HG03175 (cell line): ENCODE measurements around the gene FPR1.
"Not testable (repeated sequence)": the region's sequence is repeated elsewhere in the genome, so short reads cannot be mapped to it uniquely, and the experiment has no call there.

Source experiments
- ATAC-seq: cut with Tn5 transposase; IDR thresholded peaks from one replicate; pipeline ENCODE4 v1.9.1; 2021; ENCODE audit warnings: mild to moderate bottlenecking, moderate library complexity; ENCODE audit not compliant: unreplicated experiment

FPR1 gene

DNA sequence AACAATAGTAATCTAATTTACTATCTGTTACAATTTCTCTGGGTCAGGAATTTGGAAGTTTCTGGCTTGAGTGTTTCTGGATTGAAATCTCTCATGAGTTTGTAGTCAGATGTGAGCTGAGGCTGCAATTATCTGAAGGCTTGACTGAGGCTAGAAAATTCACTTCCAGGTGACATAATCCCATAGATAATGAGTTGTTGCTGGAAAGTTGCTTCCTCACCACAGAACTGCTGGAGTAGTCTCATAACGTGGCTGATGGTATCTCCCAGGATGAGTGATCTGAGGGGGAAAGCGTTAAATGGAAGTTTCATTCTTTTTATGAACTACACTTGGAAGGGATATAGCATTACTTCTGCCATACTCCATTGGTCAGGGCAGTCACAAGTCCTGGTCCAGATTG is 28.0 kb upstream of the FPR1 start:
- ATAC-seq, result no peak

DNA sequence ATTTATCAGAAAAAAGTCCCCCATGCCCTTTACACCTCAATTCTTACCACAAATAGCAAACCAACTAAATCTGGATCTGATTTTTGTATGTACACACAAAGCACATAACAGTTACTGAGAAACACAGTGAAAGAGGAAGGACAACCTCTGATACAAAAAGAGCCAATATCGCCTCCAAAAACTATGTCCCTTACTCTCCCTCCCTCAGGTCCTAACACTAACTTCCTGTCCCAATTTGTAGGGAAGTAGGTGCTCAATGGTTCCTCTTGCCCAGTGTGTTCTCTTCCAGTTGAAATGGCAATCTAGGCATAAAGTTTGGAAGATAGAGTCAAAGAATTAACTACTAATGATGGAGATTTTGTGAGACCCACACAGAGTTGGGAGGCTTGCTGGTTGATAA is 27.5 kb upstream of the FPR1 start:
- ATAC-seq, result no peak

DNA sequence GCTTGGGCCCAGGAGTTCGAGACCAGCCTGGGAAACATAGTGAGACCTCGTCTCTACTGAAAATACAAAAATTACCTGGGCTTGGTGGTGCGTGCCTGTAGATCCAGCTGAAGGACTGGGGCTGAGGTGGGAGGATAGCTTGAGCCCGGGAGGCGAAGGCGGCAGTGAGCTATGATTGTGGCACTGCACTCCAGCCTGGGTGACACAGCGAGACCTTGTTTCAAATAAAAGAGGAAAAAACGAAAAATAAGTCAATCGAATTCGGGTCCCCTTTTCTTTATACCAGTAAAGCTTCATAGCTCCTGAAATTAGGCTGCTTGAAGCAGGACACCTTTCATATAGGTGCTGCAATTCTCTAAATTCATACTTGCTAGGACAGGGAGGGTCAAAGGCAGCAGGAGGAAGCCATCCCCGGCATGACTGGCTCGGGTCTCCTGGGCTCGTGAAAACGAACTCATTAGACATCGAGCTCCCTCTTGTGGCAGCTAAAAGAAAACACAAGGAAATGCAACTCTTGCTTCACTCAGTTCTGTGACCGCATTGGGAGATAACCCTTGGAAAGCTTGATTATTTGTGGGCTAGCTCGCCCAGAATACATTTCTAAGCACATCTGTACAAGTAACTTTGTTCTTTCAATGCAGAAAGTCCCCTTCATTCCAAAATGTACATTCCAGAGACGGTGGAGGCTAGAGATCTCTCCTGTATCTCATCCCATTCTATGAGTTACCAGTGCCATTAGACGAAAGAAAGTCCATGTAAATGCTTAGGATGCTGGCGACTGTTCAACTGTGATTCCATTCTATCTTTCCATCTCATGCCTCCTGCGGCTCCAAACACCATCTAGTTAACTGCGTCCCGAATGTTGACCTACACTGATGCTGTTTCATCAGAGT is 26.1 kb upstream of the FPR1 start:
- no peak for ATAC-seq

DNA sequence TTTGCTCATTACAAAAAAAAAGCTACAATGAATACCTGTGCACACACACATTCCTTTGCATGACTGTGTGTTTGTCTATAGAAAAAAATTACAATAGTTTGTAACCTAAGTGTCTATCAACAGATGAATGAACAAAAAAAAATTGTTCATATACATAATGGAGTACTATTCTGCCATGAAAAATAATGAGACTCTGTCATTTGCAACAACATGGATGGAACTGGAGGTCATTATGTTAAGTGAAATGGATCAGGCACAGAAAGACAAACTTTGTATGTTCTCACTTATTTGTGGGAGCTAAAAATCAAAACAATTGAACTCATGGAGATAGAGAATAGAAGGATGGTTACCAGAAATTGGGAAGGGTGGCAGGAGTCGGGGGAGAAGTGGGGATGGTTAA is 24.9 kb upstream of the FPR1 start:
- not testable (repeated sequence) for ATAC-seq

DNA sequence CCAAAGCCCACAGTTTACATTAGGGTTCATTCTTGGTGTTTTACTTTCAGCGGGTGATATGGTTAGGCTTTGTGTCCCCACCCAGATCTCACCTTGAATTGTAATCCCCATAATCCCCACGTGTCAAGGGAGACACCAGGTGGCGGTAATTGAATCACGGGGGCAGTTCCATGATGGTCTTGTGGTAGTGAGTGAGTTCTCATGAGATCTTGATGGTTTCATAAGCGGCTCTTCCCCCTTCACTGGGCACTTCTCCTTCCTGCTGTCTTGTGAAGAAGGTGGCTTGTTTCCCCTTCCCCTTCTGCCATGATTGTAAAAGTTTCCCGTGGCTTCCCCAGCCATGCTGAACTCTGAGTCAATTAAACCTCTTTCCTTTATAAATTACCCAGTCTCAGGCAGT is 21.3 kb upstream of the FPR1 start:
- ATAC-seq, result no peak

DNA sequence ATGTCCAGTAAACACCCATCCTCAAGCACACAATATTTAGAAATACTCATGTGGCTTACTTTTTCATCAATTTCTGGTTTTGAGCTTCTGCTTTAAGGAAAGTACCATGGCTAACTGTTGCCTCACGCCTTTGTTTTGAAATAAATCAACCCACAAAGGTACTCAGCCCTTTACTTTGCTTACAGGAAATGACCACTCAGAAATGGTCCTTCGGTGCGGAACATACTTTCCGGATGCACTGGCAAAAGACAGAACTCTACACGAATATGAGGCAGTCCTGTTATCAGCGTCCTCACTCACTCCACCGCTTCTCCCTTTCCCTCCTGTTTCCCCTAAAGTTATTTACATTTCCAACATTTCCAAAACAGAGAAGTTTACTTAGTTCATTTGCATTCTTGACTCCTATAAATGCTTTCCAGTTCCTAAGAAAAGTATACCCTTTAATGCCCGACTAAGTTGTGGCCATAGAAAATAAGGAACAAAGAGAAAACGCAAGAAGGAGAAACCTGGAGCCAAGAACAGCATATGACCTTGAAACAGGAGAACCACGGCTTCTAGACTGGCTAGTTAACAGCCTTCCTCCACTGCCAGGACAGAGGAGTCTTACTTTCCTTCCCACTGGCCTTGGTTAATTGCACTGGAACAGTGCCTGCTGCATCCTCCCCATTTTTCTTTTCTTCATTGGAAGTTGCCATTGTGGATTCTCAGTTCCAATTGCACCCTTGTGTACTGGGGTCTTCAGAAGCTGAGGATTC is 19.9 kb upstream of the FPR1 start:
- no peak for ATAC-seq

DNA sequence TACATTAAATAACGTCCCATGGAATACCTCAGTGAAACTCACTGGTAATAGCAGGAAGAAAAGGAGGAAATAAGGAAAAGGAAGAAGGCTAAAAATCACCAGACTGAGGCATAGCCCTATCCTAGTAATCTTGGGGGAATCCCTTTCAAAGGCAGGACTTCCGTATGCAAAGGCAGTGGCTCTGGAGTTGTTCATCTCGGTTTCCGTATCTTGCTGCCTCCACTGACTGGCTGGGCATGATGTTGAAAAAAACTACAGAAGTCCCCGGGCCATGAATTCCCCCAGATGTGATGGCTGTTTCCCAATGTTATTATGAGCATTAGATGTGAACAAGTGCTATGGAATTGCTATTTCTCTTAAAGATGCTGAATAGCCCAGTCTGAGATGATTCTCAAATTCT is 14.8 kb upstream of the FPR1 start:
- no peak for ATAC-seq

DNA sequence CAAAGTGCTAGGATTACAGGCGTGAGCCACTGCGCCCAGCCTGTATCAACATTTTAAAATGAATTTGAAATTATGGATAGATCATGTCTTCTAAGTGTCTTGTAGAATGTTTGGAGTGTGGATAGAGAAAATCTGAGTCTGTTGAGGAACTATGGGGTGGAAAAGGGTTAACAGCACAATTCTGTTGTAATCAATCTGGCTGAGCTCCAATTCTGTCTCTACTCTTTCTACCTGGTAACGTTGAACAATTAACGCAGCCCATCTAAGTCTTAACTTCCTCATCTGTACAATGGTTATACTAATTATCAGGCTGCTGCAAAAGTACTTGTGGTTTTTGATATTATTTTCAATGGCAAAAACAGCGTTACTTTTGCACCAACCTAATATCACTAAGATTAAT is 13.4 kb upstream of the FPR1 start:
- ATAC-seq, result no peak

DNA sequence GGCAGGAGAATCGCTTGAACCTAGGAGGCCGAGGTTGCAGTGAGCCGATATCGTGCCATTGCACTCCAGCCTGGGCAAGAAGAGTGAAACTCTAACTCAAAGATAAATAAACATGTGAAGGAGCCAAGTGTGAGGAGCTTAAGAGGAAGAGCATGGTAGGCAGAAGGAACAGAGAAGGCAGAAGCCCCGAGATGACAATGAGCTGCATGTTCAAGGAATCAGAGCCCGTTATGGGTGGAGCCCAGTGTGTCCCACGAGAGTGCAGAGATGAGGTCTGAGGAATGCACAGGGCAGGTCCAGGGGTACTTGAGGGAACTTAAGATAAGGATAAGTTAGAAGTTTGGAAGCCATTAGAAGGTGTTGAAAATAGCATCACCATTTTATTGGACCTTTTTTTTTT is 10.0 kb upstream of the FPR1 start:
- no peak for ATAC-seq

DNA sequence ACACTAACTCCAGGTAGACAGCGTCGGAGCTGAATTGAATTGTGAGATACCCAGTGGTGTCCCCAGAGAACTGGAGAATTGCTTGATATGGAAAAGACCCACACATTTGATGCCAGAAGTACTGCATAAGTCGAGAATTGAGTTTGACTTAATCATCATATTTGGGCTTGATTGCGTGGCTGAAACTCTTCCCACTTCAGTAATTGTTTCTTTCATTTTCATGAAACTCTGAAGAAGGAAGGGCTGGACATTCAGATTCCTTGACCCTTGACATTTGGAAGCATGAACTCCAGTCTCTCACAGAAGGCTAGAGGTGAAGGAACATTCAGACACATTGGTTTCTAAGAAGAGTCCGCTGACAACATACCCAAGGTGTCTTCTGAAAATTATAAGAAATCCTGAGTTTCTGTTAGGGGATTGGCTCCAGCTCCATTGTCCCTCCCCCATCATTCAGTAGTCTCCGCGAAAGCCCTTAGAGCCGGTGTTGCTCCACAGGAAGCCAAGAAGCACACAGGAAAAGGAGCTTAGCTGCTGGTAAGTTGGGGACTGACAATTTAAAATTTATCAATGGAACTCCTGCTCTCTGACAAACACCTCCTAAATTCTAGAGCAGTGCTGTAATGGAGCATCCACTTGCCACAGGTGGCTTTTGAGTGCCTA is 9.1 kb upstream of the FPR1 start, which contains the start of gene FPR2:
FPR2 (plus strand) TSS at position 484 of the 660 bp plus-strand sequence. CDS start 7,479 bp downstream, outside the sequence.
- ATAC-seq, result no peak

DNA sequence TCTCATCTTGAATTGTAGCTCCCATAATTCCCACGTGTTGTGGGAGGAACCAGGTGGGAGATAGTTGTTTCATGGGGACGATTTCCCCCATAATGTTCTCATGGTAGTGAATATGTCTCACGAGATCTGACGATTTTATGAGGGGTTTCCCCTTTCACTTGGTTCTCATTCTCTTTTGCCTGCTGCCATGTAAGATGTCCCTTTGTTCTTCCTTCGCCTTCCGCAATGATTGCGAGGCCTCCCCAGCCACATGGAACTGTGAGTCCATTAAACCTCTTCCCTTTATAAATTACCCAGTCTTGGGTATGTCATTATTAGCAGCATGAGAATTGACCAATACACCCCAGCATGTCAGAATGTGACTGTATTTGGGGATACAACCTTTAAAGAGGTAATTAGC is 3.9 kb upstream of the FPR1 start:
- no peak for ATAC-seq

DNA sequence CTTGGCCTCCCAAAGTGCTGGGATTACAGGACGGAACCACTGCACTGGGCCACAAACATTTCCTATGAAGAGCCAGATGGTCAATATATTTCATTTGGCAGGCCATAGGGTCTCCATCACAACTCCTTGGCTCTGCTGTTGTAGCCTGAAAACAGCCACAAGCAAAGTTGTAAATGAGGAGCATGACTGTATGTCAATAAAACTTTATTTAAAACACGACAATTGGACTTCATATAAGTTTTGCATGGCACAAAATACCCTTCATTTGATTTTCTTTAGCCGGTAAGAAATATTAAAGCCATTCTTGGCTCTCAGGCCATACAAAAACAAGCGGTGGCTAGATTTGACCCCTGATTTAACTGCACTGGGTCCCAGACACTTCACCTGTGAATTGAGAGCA is 3.1 kb upstream of the FPR1 start:
- no peak for ATAC-seq

DNA sequence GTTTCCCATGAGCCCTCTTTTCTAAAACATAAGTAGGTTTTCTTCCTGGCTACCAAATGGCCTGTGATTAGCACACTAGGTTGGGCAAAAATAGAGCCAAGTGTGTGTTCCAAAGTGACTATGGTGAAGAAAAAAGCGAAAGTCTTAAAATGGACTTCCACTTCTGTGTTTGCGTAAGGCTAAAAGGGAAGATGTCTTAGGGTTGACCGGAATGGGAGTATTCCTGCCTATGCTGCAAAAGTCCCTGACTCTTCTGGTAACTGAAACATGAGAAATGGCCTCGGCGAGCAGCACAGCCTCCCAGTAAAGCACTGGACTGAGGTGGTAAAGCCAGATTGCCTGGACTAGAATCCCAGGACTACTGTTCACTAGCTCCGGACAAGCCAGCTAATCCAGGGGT is 2.4 kb upstream of the FPR1 start:
- no peak for ATAC-seq

DNA sequence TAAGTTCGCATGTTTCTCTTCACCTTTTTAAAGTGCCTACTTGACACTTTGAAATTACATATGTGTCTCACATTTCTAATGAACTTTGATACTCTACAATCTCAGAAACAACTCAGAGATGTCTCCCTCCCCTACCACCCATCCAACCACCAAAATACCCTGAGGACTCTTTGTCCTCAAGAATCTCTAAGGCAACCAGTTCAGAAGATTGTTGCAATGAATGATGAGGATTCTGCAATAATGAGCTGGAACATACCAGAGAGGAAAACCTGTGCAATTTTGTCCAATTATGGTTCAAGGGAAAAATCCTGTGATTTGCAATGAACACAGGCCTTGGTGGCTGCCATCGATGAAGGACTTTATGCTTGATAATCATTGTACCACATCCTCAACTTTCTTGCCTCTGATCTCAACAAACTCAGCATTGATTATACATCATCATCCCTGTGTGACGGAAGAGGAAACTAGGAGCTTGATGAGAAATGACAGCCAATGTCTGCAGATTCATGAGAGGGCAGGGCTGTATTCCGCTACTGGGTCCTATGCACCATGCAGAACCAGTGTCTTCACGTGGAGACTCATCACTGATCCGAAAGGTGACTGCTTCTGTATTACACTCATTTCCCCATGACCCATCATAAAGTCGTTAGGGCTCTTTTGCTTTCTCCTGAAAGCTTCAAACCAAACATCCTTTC is 1.1 kb downstream of the FPR1 start:
- ATAC-seq, result no peak

DNA sequence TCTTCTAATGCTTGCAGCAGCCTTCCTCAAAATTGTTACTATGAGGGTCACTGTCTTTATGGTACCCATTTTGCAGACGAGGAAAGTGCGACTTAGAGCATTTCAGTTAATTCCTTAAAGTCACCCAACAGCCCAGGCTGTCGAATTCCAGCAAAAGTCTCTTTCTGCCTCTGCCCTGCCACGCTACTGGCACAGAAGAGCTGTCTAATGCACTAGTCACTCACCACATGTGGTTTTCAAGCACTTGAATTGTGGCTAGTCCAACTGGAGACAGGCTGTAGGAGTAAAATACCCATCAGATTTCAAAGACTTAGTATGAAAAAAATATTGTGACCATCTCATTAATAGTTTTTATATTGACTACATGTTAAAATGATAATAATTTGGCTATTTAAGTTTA is 1.7 kb downstream of the FPR1 start:
- no peak for ATAC-seq

DNA sequence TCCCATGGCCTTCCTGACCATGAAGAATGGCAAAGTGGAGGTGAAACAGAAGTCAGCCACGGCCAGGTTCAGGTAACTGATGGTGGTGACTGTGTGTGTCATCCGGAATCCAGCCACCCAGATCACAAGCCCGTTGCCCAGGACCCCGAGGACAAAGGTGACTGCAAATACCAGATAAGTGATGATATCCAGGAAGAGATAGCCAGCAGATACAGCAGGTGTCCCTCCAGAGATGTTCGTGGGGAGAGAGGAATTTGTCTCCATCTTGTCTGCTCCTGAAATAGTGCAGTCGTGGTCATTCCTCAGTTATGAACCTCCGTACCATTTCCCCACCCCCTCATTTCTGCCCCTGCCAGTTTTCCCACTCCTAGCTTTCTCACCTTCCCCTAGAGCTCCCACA is 4.9 kb downstream of the FPR1 start:
- ATAC-seq, result no peak

DNA sequence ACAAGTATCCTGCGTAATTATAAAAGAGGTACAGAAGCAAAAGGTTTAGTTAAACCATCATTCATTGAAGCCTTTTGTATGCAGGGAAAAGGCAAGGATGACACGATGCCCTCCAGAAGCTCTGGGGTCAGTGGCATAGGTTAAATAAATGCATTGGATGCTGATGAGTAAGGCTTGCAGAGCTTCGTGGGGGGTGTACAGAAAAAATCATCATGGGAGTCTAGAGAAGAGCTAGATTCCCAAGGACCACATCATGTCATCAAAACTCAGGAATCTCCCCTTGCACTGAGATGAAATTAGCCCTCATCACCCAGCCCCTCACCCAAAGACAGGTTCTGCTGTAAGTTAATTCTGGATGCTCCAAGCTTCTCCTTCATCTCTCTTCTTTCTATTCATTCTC is 8.3 kb downstream of the FPR1 start:
- ATAC-seq, result no peak

DNA sequence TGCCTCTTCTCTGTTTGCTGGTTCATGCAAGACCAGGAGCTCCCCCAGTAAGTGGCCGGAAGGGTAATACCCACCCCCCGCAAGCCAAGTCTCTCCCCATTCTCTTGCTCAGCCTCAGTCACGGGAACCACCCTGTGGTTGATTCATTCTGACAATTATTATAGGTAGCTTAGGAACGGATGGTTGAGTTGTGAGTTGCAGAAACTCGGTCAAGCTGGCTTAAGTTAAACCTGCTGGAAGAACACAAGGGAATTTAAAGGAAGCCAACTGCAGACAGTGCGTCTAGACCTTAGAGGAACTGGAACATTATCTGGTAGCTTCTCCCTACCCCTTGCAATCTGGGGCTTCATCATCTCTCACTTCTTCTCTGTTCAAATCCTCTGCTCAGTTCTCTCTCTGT is 8.9 kb downstream of the FPR1 start:
- no peak for ATAC-seq

DNA sequence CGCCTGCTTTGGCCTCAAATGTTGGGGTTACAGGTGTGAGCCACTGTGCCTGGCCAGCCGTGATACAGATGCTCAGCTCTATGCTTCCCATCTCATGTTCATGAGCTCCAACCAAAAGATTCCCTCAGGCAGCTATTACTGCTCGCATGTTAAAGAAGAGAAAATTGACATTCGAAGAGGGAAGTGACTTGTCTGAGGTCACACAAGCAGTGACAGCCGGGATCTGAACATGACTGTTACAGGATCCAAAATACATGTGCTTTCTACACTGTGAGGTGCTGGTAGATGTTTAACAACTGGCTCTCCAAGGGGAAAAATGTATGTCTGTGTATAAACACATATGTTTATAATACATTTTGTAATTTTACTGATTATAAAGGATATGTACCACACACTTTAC is 11.3 kb downstream of the FPR1 start:
- no peak for ATAC-seq

DNA sequence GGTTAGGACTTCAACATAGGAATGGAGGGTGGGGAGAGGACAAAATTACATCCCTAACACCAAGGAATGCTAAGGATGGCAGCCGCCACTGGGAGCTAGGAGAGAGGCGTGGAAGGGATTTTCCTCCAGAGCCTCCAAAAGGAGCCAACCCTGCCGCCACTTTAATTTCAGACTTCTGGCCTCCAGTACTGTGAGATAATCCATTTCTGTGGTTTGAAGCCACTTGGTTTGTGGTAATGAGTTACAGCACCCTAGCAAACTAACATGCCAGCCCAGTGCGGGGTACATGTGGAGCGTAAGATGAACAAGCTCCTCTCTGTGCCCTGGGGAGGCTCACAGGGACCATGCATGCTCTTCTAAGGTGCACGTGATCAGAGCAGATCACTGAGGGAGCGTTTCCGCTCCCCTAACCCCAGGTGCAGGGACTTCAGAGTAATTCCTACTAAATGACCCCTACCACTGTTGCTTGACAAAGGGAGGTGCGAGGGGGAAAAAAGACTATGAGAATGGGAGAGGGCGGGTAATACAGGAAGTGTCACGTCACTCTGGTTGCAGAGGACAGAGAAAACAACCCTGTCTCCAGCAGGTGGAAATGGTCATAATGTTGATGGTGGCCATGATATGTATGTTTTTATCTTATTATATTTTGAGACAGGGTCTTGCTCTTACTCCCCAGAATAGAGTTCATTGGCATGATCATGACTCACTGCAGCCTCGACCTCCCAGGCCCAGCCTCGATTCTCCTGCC is 12.0 kb downstream of the FPR1 start:
- no peak for ATAC-seq
